ENCODE measurements around the gene DNAJC15. TPM values are rescaled to one million over a fixed set of nuclear protein-coding genes. Genes with fewer than 3 reads are reported as not detected.

The DNAJC15 gene
- total and polyA plus RNA-seq, 2 donors (not counting 3 experiments of a cell fraction or from before 2014, with no cell fraction given): 21.8 to 40.8 TPM

DNA sequence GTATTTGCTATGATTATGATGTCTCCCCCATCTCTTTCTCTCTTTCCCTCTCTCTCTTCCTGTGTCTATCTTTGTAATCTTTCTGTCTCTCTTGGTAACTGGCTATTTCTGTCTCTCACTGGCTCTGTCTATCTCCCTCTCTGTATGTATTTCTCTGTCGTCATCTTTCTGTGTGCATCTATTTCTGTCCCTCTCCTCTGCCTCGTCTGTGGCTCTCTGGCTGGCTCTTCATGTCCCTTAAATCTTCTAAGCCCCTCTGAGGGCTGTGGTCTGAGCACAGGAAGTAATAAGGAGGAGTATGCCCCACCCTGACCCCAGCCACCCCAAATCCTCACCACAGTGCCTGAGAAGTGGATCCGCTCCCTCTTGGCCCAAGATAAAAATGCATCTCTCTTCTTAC, 104.4 kb downstream of the DNAJC15 start:
- Histone ChIP-seq H3K79me2 (ENCODE audit: control insufficient read depth, insufficient read depth, low read length) (no peaks in the 10 kb centered on the region), H3K9me3 (replicated peaks; ENCODE audit: control insufficient read depth, insufficient read depth, low read length) (no peaks in the 10 kb centered on the region), H3K27ac (ENCODE audit: insufficient read depth, low read depth, low read length) (no peak overlapping the region), H3K4me1 (ENCODE audit: control insufficient read depth, extremely low read depth, insufficient read depth, low read length) (no peaks in the 10 kb centered on the region), H3K9me1 (replicated peaks; ENCODE audit: control insufficient read depth, extremely low read depth, insufficient read depth, low read length) (no peaks in the 10 kb centered on the region), H3K4me3 (replicated peaks in 1 of 3; ENCODE audit: insufficient read depth in 1 of 3, low read depth in 1 of 3, low read length in 3 of 3) (no peak overlapping the region), H2AFZ (ENCODE audit: low read depth, low read length) (no peak overlapping the region), H3K36me3 (ENCODE audit: control insufficient read depth in 2 of 2, extremely low read depth in 1 of 2, insufficient read depth in 2 of 2, low read length in 2 of 2) (no peaks in the 10 kb centered on the region), H3K9ac (replicated peaks; ENCODE audit: extremely low read depth, insufficient read depth, low read length) (no peak overlapping the region), H3K27me3 (ENCODE audit: control insufficient read depth in 2 of 2, insufficient read depth in 2 of 2, low read length in 2 of 2) (peaks cover 0 to 5% of the 10 kb centered on the region in 2 experiments), H4K20me1 (replicated peaks; ENCODE audit: control insufficient read depth, extremely low read depth, insufficient read depth, low read length) (no peaks in the 10 kb centered on the region), H3K4me2 (ENCODE audit: insufficient read depth, low read length) (no peak overlapping the region)
- TF ChIP-seq, protein P1, sequence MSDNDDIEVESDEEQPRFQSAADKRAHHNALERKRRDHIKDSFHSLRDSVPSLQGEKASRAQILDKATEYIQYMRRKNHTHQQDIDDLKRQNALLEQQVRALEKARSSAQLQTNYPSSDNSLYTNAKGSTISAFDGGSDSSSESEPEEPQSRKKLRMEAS (IDR thresholded peaks at IDR 0.05; ENCODE audit: insufficient read depth, insufficient read length): no peak
- no peak for TF ChIP-seq JUN (IDR thresholded peaks at IDR 0.05; ENCODE audit: borderline replicate concordance, insufficient read depth, insufficient read length, low read depth)
- TF ChIP-seq, protein P2, sequence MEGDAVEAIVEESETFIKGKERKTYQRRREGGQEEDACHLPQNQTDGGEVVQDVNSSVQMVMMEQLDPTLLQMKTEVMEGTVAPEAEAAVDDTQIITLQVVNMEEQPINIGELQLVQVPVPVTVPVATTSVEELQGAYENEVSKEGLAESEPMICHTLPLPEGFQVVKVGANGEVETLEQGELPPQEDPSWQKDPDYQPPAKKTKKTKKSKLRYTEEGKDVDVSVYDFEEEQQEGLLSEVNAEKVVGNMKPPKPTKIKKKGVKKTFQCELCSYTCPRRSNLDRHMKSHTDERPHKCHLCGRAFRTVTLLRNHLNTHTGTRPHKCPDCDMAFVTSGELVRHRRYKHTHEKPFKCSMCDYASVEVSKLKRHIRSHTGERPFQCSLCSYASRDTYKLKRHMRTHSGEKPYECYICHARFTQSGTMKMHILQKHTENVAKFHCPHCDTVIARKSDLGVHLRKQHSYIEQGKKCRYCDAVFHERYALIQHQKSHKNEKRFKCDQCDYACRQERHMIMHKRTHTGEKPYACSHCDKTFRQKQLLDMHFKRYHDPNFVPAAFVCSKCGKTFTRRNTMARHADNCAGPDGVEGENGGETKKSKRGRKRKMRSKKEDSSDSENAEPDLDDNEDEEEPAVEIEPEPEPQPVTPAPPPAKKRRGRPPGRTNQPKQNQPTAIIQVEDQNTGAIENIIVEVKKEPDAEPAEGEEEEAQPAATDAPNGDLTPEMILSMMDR (IDR thresholded peaks at IDR 0.05; ENCODE audit: extremely low read depth in 1 of 2, insufficient read depth in 1 of 2, low read depth in 1 of 2, low read length in 2 of 2): no peak
- TF ChIP-seq MYC (IDR thresholded peaks at IDR 0.05; ENCODE audit: low read depth, low read length): no peak
- no peak for TF ChIP-seq EZH2 (IDR thresholded peaks at IDR 0.05; ENCODE audit: borderline replicate concordance, low read depth, low read length, severe bottlenecking)
- no peak for TF ChIP-seq FOS (IDR thresholded peaks at IDR 0.05; ENCODE audit: borderline replicate concordance, insufficient read depth, low read length)
- TF ChIP-seq POLR2A (IDR thresholded peaks at IDR 0.05; ENCODE audit: low read depth, low read length): no peak
- no peak for TF ChIP-seq GATA2 (IDR thresholded peaks at IDR 0.05; ENCODE audit: insufficient read depth, insufficient read length, low read depth, low read length)
- no peak for TF ChIP-seq POLR2AphosphoS5 (IDR thresholded peaks at IDR 0.05; ENCODE audit: insufficient read depth, low read depth, low read length)
- BruUV-seq (replicated peaks): no TSS peak
- FAIRE-seq: no peak
- POLR2A ChIA-PET: no interaction called here
- CTCF ChIA-PET: no interaction called here
- intact Hi-C loops (cut with micrococcal nuclease) (no loop called here), dilution Hi-C loops (cut with MboI; ENCODE audit: extremely low pct_ligation_motif_present, low sequenced_read_pairs) (no loop called here)
- DNase-seq (ENCODE audit: low read depth, low spot score): no peak
